Heart left ventricle (tissue), 13 donors: Measurements from ENCODE around the gene PIAS4.

Experiments
- POLR2A ChIP-seq, 2 donors: fragments of 450-650 bp; IDR thresholded peaks; one replicate each; pipeline ENCODE4 v1.6.1; 2017; ENCODE audit warnings: antibody characterized with exemption in 2 of 2, mild to moderate bottlenecking in 2 of 2, moderate library complexity in 2 of 2
- TF ChIP-seq, protein P1 (sequence below), 12 donors: fragments of 200-600 bp; sonication (generic) in 4 of 12; IDR thresholded peaks; one replicate each; pipeline versions ENCODE4 v1.5.0 to v1.8.0; 2018 to 2022; ENCODE audit warnings: antibody characterized with exemption in 12 of 12, mild to moderate bottlenecking in 5 of 12
- donor health status: ischemic (EF 13 %, LVEDD 7.1; RV severe dilation, severe dysfunction).
- donor health status: DM: no; HTN: yes; CAD: no.
- donor health status: DM: no; HTN: no; CAD: no.
- donor health status: ischemic (EF 25% LVEDD 6.9; RV normal size, moderate dysfunction).
- donor health status: ischemic (EF 25% LVEDD 5.7; RV mildly dilated, moderate dysfunction).
- donor health status: ischemic (EF 35%, LVEDD 5.7; RV mildly dilated, moderate dysfunction).
- donor health status: nonischemic (EF 11% LVEDD 7.7; RV severe dilation, severe dysfunction).
- donor health status: DM: yes; HTN: yes; CAD: no.
- donor health status: PGD.
- donor health status: ischemic (EF 29% LVEDD 5.4; RV normal size, mild dysfunction).
- donor health status: nonischemic (EF 23%, LVEDD 6.1; RV moderate dilation, normal function).

GRCh38 chr19:3959766-3960131 is 47.8 kb upstream of the PIAS4 start:
- TF ChIP-seq, protein P1, sequence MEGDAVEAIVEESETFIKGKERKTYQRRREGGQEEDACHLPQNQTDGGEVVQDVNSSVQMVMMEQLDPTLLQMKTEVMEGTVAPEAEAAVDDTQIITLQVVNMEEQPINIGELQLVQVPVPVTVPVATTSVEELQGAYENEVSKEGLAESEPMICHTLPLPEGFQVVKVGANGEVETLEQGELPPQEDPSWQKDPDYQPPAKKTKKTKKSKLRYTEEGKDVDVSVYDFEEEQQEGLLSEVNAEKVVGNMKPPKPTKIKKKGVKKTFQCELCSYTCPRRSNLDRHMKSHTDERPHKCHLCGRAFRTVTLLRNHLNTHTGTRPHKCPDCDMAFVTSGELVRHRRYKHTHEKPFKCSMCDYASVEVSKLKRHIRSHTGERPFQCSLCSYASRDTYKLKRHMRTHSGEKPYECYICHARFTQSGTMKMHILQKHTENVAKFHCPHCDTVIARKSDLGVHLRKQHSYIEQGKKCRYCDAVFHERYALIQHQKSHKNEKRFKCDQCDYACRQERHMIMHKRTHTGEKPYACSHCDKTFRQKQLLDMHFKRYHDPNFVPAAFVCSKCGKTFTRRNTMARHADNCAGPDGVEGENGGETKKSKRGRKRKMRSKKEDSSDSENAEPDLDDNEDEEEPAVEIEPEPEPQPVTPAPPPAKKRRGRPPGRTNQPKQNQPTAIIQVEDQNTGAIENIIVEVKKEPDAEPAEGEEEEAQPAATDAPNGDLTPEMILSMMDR (IDR thresholded peaks at IDR 0.05) = no peak
- TF ChIP-seq POLR2A (IDR thresholded peaks at IDR 0.05) = no peak
